HepG2 (cell line): Measurements from ENCODE around the gene OR11L1.

Experiments used
- ARID5B ChIP-seq: IDR thresholded peaks from 2 replicates; pipeline ENCODE4 v1.4.0; 2020; ENCODE audit warnings: mild to moderate bottlenecking, missing genetic modification reagents
- TF ChIP-seq, protein P1 (sequence below): IDR thresholded peaks from 2 replicates; pipeline ENCODE4 v1.6.1; 2012; ENCODE audit warnings: low read depth, low read length, improper control_type of control experiment

DNA sequence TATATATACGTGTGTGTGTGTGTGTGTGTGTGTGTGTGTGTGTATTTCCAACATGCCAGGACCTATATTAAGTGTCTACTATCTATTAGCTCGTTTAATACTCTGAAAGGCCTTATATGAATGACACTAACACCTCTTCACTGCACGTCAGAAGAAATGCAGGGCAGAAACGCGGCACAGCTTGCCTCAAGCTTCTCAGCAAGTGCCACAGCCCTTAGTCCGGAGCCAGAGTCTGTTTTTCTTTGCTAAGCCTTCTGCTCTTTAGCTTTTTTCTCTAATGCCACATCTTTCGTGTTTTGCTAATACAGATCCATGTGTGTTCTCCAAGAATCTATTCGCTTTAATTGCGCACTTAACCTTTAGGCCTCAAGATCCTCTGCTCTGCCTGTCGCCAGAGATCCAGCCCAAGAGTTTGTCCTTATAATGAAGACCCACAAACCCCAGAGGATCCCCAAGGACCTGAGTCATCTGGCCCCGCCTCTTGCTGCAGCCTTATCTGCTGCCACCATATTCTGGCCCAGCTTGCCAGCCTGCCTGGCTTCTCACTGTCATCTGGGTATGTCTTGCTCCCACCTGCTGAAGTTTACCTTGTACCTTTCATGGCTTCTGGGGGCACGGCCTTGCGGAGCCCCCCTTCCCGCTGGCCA lies 13.3 kb upstream of the OR11L1 start:
- TF ChIP-seq, protein P1, sequence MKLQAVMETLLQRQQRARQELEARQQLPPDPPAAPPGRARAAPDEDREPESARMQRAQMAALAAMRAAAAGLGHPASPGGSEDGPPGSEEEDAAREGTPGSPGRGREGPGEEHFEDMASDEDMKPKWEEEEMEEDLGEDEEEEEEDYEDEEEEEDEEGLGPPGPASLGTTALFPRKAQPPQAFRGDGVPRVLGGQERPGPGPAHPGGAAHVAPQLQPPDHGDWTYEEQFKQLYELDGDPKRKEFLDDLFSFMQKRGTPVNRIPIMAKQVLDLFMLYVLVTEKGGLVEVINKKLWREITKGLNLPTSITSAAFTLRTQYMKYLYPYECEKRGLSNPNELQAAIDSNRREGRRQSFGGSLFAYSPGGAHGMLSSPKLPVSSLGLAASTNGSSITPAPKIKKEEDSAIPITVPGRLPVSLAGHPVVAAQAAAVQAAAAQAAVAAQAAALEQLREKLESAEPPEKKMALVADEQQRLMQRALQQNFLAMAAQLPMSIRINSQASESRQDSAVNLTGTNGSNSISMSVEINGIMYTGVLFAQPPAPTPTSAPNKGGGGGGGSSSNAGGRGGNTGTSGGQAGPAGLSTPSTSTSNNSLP, result no peak
- TF ChIP-seq ARID5B, result no peak
